ENCODE measurements around the gene NUDT5.

GRCh38 chr10:12200850-12201249 is 5.2 kb upstream of the NUDT5 start:
- TF ChIP-seq EZH2phosphoT487 (IDR thresholded peaks at IDR 0.05; ENCODE audit: low read depth) (no peak), CTCF (IDR thresholded peaks at IDR 0.05; ENCODE audit: low read depth, low read length) (no peak)

Data from OCI-LY3 (cell line).